Stomach (tissue), 4 donors: ENCODE results near the gene TMEM213.

Experiments used
- POLR2A ChIP-seq, 4 donors: fragments of 450-650 bp; IDR thresholded peaks; one replicate each; pipeline ENCODE4 v1.6.1; 2016; ENCODE audit warnings: antibody characterized with exemption in 4 of 4, control low read depth in 2 of 4, mild to moderate bottlenecking in 1 of 4, moderate library complexity in 1 of 4
- POLR2AphosphoS5 ChIP-seq, 3 donors: sonication (generic); formaldehyde crosslinking; IDR thresholded peaks; one replicate each; pipeline ENCODE4 v1.6.1; 2016; ENCODE audit warnings: antibody characterized with exemption in 3 of 3

DNA sequence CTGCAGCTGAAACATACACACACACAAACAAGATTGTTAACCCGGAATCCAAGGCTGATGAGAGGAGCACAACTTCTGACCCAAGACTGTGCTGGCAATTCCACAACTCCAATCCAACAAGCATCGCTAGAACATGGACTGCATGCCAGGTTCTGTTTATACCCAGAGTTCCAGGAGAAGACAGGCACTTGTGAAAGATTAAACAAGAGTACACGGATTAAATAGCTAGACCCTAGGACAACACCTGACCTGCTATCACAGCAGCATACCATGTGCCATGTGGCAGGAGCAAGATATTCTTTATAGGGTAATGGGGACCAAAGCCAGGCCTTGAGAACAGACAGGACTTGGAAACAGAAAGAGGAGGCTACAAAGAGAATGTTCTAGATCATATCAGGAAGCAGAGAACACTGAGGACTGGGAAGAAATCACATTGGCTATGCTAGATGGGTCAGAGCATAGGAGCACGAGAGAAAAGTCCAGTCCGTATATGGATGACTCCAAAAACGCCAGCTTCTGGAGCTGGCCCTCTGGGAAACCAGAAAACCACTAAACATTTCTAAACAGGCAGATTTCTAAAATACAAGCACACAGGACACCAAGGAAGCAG, 83.9 kb downstream of the TMEM213 start:
- TF ChIP-seq POLR2A (IDR thresholded peaks at IDR 0.05) (no peak), POLR2AphosphoS5 (IDR thresholded peaks at IDR 0.05) (no peak)
